GM12875 (cell line): ENCODE results near the gene PODXL.

Experiments used
- H3K4me3 ChIP-seq: one replicate; pipeline ENCODE4 v1.5.1; 2011; ENCODE audit warnings: low read depth, low read length, control low read depth
- TF ChIP-seq, protein P1 (sequence below): IDR thresholded peaks from 2 replicates; pipeline ENCODE4 v1.5.1; 2011; ENCODE audit warnings: low read depth, mild to moderate bottlenecking, control low read depth, inconsistent platforms, low read length, moderate library complexity, borderline replicate concordance; ENCODE audit not compliant: insufficient read depth

PODXL gene

DNA sequence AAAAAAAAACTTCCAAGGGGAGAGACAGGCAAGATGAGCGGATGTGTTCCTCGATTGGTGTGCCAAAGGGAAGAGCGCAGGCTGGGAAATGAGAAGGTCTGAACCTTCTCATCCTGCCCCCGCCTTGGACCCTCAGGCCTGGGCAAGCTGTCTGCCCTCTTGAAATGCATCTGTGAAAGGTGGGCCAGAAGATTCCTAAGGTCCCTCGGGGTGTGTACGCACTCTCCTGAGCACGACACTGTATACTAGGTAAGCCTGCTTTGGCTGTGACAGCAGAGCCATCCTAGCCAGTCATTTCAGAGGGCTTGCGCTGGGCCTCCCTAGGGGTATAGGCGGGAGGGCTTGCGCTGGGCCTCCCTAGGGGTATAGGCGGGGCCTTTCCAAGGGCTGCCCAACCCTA is 26.8 kb downstream of the PODXL start:
- TF ChIP-seq, protein P1, sequence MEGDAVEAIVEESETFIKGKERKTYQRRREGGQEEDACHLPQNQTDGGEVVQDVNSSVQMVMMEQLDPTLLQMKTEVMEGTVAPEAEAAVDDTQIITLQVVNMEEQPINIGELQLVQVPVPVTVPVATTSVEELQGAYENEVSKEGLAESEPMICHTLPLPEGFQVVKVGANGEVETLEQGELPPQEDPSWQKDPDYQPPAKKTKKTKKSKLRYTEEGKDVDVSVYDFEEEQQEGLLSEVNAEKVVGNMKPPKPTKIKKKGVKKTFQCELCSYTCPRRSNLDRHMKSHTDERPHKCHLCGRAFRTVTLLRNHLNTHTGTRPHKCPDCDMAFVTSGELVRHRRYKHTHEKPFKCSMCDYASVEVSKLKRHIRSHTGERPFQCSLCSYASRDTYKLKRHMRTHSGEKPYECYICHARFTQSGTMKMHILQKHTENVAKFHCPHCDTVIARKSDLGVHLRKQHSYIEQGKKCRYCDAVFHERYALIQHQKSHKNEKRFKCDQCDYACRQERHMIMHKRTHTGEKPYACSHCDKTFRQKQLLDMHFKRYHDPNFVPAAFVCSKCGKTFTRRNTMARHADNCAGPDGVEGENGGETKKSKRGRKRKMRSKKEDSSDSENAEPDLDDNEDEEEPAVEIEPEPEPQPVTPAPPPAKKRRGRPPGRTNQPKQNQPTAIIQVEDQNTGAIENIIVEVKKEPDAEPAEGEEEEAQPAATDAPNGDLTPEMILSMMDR, result no peak
- H3K4me3 ChIP-seq, result no peak overlapping the region

DNA sequence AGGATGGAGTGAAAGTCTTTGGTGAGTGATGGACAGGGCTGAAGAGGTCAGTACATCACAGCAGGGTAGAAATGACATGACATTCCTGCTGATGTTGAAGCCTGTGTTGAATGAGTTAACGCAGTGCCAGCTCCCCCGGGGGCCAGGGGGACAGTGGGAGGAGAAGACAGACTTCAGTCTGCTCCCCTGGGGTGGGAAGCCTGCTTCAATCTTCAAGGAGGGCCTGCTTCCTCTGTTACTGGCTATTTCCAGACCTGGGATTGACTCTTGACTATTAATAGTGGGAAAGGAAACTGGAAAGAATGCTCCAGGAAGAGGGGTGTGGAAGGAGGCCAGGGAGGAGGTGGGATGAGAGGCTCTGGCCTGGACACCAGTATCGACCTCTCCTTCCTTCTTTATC is 27.2 kb downstream of the PODXL start:
- TF ChIP-seq, protein P1, result no peak
- no peak overlapping the region for H3K4me3 ChIP-seq

DNA sequence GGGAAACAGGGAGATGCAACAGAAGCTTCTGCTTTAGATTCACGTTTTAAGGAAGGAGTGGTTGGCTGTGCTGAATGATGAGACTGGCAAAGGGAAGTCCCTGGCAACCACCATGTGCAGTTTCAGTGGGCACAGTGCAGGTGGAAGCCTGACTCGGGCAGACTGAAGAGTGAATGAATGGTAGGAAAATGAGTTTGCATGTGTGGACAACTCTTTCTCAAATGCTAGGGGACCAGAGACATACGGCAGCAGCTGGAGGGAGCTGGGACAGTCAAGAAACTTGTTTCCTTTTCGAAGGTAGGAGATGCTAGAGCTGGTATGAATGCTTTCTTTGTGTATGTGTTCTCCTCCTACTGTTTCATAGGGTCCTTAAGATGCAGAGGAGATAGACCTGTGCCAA is 29.0 kb downstream of the PODXL start:
- H3K4me3 ChIP-seq, result no peak overlapping the region
- TF ChIP-seq, protein P1, result no peak

DNA sequence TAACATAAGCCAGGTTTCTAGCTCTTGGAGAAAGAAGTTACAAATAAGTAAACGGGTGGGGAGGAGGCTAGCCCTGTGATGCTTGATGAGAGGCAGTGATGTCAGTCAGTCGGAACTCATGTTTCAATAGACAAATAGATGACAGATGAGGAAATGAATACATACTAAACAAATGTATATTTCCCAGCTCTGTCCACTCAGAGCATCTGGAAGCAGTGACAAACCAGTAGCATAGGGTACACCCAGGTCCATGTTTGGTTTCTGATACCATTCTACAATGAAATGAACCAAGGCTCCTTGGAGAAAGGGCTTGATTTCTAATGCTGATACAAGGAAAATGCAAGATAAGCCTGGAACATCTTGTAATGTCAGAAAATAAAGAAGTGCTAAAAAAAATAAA is 30.6 kb downstream of the PODXL start:
- H3K4me3 ChIP-seq, result no peak overlapping the region
- TF ChIP-seq, protein P1, result no peak

DNA sequence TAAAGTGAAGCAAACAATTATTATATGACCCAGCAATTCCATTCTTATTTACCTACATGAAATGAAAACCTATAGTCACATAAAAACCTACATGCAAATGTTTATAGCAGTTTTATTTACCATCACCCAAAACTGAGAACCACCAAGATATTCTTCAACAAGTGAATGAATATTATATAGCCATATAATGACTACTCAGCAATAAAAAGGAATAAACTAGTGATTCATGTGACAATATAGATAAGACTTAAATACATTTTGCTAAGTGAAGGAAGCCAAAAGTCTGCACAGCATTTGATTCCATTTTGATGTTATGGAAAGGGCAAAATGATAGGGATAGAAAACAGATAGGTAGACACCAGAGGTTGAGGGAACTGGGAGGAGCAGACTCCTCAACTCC is 31.7 kb downstream of the PODXL start:
- H3K4me3 ChIP-seq, result no peak overlapping the region
- TF ChIP-seq, protein P1, result no peak

DNA sequence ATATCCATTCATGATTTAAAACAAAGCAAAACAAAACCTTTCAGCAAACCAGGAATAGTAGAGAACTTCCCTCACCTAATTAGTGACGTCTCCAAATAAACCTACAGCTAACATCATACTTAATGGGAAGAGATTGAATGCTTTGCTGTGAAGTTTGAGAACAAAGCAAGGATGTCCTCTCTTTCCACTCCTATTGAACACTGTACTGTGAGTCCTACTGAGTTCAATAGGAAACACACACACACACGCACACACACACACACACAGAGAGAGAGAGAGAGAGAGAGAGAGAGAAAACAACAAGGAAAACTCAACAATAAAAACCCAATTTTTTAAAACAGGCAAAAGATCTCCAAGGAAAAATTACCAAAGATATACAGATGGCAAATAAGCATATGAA is 32.3 kb downstream of the PODXL start:
- TF ChIP-seq, protein P1, result no peak
- no peak overlapping the region for H3K4me3 ChIP-seq

DNA sequence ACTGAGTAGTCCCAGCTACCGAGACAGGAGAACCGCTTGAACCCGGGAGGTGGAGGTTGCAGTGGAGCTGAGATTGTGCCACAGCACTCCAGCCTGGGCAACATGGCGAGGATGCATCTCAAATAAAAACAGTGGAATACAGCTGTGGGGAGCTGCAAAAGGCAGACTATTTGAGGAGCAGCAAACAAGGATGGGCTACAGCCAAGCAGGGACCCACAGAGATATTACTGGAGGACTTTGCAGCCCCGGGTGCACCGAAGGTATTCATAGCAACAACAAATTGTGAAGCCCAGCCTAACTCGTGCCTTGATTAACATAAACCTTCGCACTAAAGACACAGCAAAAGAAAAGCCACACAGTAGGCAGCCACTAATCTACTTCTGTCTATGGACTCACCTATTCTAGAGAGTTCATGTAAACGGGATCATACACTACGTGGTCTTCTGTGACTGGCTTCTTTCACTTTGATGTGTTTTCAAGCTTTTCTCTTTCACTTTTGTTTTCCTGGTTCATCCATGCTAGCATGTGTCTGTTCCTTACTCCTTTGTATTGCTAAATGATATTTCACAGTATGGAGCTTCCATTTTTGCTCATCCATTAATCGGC is 34.0 kb downstream of the PODXL start:
- TF ChIP-seq, protein P1, result no peak
- H3K4me3 ChIP-seq, result no peak overlapping the region
